SW480 (cell line): ENCODE results near the gene SCRN1.
"Not testable (repeated sequence)": the region's sequence is repeated elsewhere in the genome, so short reads cannot be mapped to it uniquely, and the experiment has no call there.

Experiments used
- DNase-seq: peaks from one replicate; pipeline ENCODE4 v3.0.0-alpha.2; 2016; ENCODE audit warnings: low spot score

Gene SCRN1

DNA sequence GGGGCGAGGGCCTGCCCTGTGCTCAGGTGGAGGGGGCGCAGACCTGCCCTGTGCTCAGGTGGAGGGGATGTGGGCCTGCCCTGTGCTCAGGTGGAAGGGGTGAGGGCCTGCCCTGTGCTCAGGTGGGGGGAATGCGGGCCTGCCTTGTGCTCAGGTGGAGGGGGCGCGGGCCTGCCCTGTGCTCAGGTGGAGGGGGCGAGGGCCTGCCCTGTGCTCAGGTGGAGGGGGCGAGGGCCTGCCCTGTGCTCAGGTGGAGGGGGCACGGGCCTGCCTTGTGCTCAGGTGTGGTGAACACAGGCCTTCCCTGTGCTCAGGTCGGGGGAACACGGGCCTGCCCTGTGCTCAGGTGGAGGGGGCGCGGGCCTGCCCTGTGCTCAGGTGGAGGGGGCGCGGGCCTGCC, 98.8 kb downstream of the SCRN1 start:
- DNase-seq: not testable (repeated sequence)

DNA sequence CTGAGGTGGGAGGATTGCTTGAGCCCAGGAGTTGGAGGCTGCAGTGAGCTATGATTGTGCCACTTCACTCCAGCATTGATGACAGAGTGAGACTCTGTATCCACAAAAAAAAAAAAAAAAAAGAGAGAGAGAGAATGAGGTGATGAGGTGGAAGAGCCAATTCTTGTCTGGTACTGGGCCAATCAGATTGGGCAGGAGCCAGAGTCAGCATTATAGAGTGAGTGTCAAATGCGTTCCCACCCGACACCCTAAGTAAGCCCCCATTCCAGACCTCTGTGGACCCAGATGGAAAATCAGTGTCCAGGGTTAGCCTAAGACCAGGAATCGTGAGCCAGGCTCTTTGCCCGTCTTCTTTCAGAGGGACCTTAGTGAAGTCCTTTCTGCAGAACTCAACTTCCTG, 99.3 kb downstream of the SCRN1 start:
- DNase-seq: no peak

GRCh38 chr7:29889288-29889687, 100.3 kb downstream of the SCRN1 start:
- no peak for DNase-seq

DNA sequence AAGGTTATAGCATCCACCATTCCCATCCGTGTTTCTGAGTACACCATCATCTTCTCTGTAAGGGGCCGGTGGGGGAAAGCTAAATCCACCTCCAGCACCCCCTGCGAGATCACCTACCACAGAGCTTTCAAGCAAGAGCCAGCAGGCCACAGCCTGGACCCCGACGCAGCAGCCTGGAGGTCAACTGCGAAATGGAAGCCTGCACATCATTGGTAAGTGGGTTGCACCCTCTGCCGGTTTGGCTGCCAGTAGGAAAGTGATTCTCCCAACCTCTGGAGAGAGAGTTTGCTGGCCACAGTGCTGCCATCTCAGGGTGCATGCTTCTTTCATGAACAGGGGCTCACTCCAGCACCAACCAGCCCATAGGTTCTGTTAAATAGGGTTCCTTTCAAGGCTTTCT, 101.6 kb downstream of the SCRN1 start:
- no peak for DNase-seq

GRCh38 chr7:29886827-29887226, 102.8 kb downstream of the SCRN1 start:
- no peak for DNase-seq

GRCh38 chr7:29885626-29886025, 104.0 kb downstream of the SCRN1 start:
- DNase-seq: no peak

GRCh38 chr7:29884399-29885272, 105.0 kb downstream of the SCRN1 start:
- DNase-seq: no peak

DNA sequence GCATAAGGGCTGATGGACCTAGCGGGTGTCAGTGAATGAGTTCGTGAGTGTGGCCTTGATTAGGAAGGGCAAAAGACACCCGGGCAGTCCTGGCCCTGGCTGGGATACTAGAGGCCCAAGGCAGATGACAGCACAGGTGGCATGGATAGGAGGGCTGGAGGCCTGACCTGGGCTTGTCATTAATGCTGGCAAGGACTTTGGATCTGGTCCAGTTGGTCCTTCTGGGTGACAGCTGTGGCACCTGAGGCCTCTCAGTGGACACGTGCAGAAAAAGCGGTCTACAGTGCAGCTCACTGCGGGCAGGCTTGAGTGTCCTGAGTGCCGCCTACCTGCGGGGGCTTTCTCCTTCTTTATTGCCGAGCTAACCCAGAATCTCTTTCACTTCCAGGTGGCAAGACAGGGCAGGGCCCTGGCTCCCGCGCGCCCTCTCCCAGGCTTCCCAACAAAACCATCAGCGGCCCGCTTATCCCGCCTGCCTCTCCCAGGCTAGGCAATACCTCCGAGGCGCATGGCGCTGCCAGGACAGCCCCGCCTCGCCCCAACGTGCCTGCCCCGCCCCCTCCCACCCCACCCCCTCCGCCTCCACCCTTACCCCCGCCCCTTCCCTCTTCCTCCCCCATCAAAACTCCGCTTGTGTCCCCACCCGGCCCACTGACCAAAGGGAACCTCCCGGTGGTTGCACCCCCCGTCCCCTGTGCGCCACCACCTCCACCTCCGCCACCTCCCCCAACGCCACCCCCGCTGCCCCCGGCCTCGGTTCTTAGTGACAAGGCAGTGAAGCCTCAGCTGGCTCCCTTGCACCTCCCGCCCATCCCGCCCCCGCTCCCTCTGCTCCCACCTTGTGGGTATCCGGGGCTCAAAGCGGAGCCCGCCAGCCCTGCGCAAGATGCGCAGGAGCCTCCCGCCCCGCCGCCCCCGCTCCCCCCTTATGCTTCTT, 105.9 kb downstream of the SCRN1 start:
- DNase-seq: no peak

DNA sequence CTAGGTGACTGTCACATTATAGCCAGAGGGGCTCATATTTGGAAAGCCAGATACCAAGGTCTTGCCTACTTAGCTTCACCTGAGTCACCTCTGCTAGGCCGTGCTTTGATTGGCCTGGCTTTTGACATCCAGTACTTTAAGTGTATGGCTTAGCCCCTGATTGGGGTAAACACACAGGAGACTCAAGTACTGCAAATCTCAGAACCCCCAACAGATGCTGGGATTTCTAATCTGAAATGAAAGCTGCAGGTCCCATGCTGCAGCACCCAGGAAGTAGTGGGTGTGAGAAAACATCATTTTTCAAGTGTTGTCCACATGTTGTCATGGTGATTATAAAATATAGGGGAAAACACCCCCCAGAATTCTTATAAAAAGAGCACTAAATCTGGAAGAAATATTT, 107.1 kb downstream of the SCRN1 start:
- no peak for DNase-seq

GRCh38 chr7:29881724-29882123, 107.9 kb downstream of the SCRN1 start:
- DNase-seq: no peak

DNA sequence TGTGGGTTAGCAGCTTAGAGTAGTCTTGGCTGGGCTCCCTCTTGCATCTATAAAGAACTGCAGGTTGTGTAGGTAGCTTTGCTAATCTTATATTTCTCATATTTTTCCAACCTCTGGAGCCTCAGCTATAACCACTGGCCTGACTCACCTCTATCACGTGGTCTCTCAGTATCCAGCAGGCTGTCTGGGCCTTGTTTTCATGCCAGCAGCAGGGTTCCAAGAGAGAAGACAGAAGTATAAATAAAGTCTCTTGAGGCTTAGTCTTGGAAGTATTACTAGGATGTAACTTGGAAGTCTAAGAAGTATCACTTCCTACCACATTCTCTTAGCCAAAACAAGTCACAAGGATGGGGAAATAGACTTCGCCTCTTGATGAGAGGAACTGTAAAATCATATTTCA, 110.0 kb downstream of the SCRN1 start:
- DNase-seq: no peak

GRCh38 chr7:29878081-29878688, 111.4 kb downstream of the SCRN1 start:
- peak; percentile 48 for DNase-seq

DNA sequence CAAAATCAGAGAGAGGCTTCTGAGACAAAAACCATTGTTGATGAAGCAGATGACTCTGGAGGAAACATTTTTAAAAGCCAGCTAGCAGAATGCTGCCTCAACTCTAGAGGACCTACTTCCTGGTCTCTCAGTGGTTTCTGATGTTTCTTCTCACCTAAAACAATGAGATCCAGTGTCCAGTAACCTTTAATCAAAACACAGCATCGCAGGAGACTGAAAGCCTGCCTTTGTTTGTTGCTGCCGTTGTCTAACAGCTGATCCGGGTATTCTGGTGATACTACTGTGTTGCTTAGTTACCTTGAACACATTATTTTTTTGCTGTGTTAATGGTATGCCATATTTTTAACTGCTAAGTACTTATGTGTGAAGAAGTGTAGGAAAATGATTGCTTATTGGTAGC, 112.4 kb downstream of the SCRN1 start:
- DNase-seq: peak; percentile 70

DNA sequence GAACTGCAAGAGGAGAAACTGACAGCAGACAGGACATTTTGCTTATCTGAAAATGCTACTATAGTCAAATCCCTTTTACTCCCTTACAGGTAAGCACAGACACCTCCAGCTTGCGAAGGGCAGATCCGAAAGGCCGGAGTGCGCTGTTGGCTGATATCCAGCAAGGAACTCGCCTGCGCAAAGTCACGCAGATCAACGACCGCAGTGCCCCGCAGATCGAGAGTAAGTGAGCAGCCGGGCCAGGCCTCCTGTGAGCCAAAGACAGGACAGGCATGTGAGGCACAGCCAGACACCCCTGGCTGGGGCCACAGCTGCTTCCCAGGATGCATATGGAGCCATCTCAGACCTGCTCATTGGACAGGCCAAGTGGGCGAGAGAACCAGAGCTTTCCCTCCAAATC, 113.9 kb downstream of the SCRN1 start:
- no peak for DNase-seq

DNA sequence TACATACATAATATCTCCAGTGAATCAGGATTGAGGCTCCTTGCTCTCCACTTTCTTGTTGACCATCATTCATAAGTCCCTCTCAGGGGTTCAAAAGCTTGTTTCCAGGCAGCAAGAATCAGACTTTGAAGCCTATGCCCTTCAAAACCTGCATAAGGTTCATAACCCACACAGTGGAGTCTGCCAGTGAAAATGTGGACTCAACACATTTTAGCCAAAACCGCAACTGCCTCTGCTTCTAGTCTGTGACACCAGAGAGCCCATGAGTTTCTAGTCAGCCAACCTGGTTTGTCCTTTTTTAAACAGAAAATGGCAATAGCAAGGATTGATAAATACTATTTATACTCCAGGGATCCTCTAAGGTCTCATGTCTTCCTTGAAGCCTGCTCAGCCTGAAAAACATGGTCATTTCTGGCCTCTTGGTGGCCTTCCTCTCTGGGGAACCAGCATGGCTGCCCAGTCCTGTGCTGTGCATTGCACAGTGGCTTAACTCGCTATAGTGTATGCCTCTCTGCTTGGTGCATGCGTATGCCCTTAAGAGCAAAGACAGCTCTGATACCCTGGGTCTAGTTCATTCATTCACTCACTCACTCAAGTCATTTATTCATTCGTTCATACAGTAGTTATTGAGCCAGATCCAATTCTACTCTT, 115.8 kb downstream of the SCRN1 start:
- no peak for DNase-seq

DNA sequence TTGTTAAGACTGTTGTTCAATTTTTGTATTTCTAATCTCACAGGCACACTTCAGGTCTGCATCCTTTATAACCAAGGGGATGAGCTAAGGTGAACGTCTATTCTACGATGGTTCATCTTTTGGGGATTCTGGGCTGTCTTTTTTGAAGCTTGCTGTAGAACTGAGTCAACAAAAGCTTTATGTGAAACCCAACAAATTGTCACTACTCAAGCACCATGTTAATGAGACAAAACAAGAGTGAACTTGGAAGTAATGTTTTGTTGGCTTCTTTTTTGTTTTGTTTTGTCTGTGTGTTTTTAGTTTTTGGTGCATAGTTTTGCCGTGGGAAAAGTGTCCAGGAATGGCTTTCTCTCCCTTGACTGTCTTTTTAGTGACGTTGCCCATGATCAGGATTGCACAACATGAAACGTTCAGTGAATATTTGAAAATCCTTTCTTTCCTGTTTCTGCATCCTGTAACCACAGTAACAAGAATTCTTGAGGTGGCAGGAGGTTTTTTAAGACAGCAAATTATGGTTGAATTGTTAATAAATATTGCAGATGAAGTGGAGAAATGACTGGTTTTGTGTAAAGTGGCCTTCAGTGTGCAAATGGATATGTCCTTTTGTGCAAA, 117.7 kb downstream of the SCRN1 start:
- no peak for DNase-seq
